Smooth muscle cell (in vitro differentiated cells): ENCODE measurements around the gene OVOL3. TPM values are rescaled to one million over a fixed set of nuclear protein-coding genes. Genes with fewer than 3 reads are reported as not detected.

Source experiments
- DNase-seq: peaks from one replicate; lab custom pipeline; 2025; ENCODE audit not compliant: unreplicated experiment; lab: John Stamatoyannopoulos, UW
- H2AFZ ChIP-seq: fragments of 200-600 bp; sonication (generic); 2 replicates; pipeline ENCODE4 v1.6.0; 2016; ENCODE audit warnings: antibody characterized with exemption, low read depth, mild to moderate bottlenecking
- H3F3A ChIP-seq: fragments of 200-600 bp; sonication (generic); 2 replicates; pipeline ENCODE4 v1.6.0; 2017; ENCODE audit warnings: antibody characterized with exemption, low read depth
- H3K27ac ChIP-seq: fragments of 200-600 bp; sonication (generic); 2 replicates; pipeline ENCODE4 v1.5.1; 2016; ENCODE audit warnings: low read depth, mild to moderate bottlenecking
- H3K27me3 ChIP-seq: fragments of 200-600 bp; sonication (generic); 2 replicates; pipeline ENCODE4 v1.6.1; 2016; ENCODE audit warnings: low read depth, mild to moderate bottlenecking
- H3K36me3 ChIP-seq: fragments of 200-600 bp; sonication (generic); 2 replicates; pipeline ENCODE4 v1.5.1; 2016; ENCODE audit warnings: low read depth
- H3K4me1 ChIP-seq: fragments of 200-600 bp; sonication (generic); 2 replicates; pipeline ENCODE4 v1.5.1; 2016; ENCODE audit warnings: low read depth
- H3K4me2 ChIP-seq: fragments of 200-600 bp; sonication (generic); 2 replicates; pipeline ENCODE4 v1.6.0; 2016; ENCODE audit warnings: mild to moderate bottlenecking
- H3K4me3 ChIP-seq: fragments of 200-600 bp; sonication (generic); 2 replicates; pipeline ENCODE4 v1.5.1; 2016; ENCODE audit warnings: mild to moderate bottlenecking
- H3K79me2 ChIP-seq: fragments of 200-600 bp; sonication (generic); 2 replicates; pipeline ENCODE4 v1.6.0; 2016; ENCODE audit warnings: low read depth, mild to moderate bottlenecking
- H3K9ac ChIP-seq: fragments of 200-600 bp; sonication (generic); 2 replicates; pipeline ENCODE4 v1.6.0; 2016; ENCODE audit warnings: low read depth
- H3K9me3 ChIP-seq: fragments of 200-600 bp; sonication (generic); replicated peaks from 2 replicates; pipeline ENCODE4 v1.5.1; 2016; ENCODE audit warnings: low read depth
- H4K20me1 ChIP-seq: fragments of 200-600 bp; sonication (generic); 2 replicates; pipeline ENCODE4 v1.6.0; 2016; ENCODE audit warnings: low read depth
- CTCF ChIP-seq: fragments of 200-600 bp; sonication (generic); IDR thresholded peaks from 2 replicates; pipeline ENCODE4 v1.5.1; 2017; ENCODE audit warnings: borderline replicate concordance, mild to moderate bottlenecking, antibody characterized with exemption; ENCODE audit not compliant: insufficient read depth, poor library complexity, severe bottlenecking
- WGBS: methylation state at CpG from one replicate; pipeline ENCODE4 v1.1.7; 2016; ENCODE audit warnings: low lambda C conversion rate; 5-methylcytosine and 5-hydroxymethylcytosine counted together
- polyA plus RNA-seq: library from polyadenylated mRNA; unstranded; fragments of >200 nt; fragmentation: Nextera tagmentation; extraction: Ambion mirVana; gene quantifications from 2 replicates; pipeline ENCODE4 v1.2.1, GENCODE V29; 2016
- total RNA-seq: library from RNA; depleted of rRNA; stranded (reverse); fragments of >200 nt; gene quantifications from 2 replicates; pipeline ENCODE4 v1.2.3, GENCODE V29; 2014

OVOL3 gene
- total and polyA plus RNA-seq, 2 experiments from 2014 or later = not detected

- no peaks in the 10 kb centered on the region for H3K27me3 ChIP-seq
- H3K4me1 ChIP-seq = peaks cover 6% of the 10 kb centered on the region
- H4K20me1 ChIP-seq = peaks cover 8% of the 10 kb centered on the region
- no peaks in the 10 kb centered on the region for H3K36me3 ChIP-seq
- no peak overlapping the region for H3K9ac ChIP-seq
- no peak overlapping the region for H2AFZ ChIP-seq
- no peak overlapping the region for H3K4me2 ChIP-seq
- no peak overlapping the region for H3K27ac ChIP-seq
- 90% methylated on average over 23 of the region's 26 CpGs for WGBS
- no peak for DNase-seq
- no peak for TF ChIP-seq CTCF
- peaks cover 18% of the 10 kb centered on the region for H3K79me2 ChIP-seq
- H3K4me3 ChIP-seq = no peak overlapping the region
- no peaks in the 10 kb centered on the region for H3K9me3 ChIP-seq
- no peaks in the 10 kb centered on the region for H3F3A ChIP-seq
Observed at GRCh38 chr19:36120092-36120983, 9.4 kb downstream of the OVOL3 start.

GRCh38 chr19:36120984-36121358 lies 10.0 kb downstream of the OVOL3 start:
- DNase-seq = no peak
- Histone ChIP-seq H3K4me2 (no peak overlapping the region), H3K27ac (no peak overlapping the region), H3K36me3 (no peaks in the 10 kb centered on the region), H3F3A (no peaks in the 10 kb centered on the region), H2AFZ (no peak overlapping the region), H3K9me3 (no peaks in the 10 kb centered on the region), H3K4me1 (peaks cover 4% of the 10 kb centered on the region), H3K9ac (no peak overlapping the region), H3K79me2 (peaks cover 18% of the 10 kb centered on the region), H3K4me3 (no peak overlapping the region), H4K20me1 (peaks cover 8% of the 10 kb centered on the region), H3K27me3 (no peaks in the 10 kb centered on the region)
- no CpG with 5 or more reads among the region's 18 CpGs for WGBS
- TF ChIP-seq CTCF = no peak

GRCh38 chr19:36121486-36122124 lies 10.7 kb downstream of the OVOL3 start:
- H3K4me2 ChIP-seq = no peak overlapping the region
- H3K4me1 ChIP-seq = no peaks in the 10 kb centered on the region
- H4K20me1 ChIP-seq = peaks cover 8% of the 10 kb centered on the region
- H2AFZ ChIP-seq = no peak overlapping the region
- H3K27me3 ChIP-seq = no peaks in the 10 kb centered on the region
- no peaks in the 10 kb centered on the region for H3K36me3 ChIP-seq
- 96% methylated on average over 45 of the region's 49 CpGs for WGBS
- no peak overlapping the region for H3K4me3 ChIP-seq
- TF ChIP-seq CTCF = no peak
- H3K9me3 ChIP-seq = no peaks in the 10 kb centered on the region
- peaks cover 13% of the 10 kb centered on the region for H3K79me2 ChIP-seq
- H3F3A ChIP-seq = no peaks in the 10 kb centered on the region
- DNase-seq = no peak
- H3K9ac ChIP-seq = no peak overlapping the region
- H3K27ac ChIP-seq = no peak overlapping the region
